SU-DHL-6 (cell line): ENCODE results near the gene RAB6B.

Experiments
- EZH2phosphoT487 ChIP-seq: fragments of 200-600 bp; sonication (generic), shearing (Covaris generic); conservative IDR thresholded peaks from 2 replicates; pipeline ENCODE4 v1.6.1; 2018; ENCODE audit warnings: mild to moderate bottlenecking, antibody characterized with exemption, low read length, moderate library complexity, mixed read lengths
- TF ChIP-seq, protein P1 (sequence below): fragments of 200-600 bp; sonication (generic); IDR thresholded peaks from one replicate; pipeline ENCODE4 v1.5.1; 2017; ENCODE audit warnings: antibody characterized with exemption, mild to moderate bottlenecking, low read length, moderate library complexity; ENCODE audit not compliant: insufficient read depth, poor library complexity, severe bottlenecking

DNA sequence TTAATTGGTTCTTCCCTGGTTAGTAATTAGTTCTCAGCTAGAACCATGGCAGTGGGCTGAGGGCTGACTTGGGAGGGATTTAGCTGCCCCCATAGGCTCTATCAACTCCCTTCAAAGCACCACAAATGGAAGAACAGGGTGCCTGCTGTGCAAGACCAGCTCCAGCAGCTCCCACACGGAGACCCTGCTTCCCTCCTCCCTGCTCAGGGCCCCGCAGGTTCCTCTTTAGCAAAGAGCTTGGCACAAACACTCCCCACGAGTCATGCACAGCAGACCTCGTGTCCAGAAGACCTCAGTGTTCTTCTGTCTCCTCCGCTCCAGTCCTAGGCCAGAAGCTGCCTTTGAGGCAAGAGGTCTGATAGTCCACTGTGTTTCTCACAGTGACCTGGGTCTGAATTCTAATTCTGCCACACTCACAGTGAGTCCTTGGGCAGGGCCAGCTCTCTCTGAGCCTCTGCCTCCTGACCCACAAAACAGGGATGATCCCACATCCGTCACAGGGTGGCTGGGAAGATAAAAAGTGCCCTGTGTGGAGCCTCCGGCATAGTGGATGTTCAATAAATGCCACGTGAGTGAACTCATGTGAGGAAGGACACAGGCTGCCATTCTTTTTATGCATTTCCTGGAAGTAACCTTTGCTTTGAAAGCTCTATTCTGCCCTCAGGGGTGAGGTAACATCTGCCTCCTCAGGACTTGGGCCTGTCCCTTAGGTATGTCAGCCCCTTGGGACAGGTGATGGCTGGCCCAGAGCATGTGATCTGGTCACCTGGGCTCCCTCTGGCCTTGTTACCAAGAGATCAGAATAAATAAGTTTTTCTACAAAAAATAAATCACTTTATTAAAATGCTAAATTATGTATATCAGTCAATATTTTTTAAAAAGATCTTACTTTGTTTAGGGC, 7.6 kb downstream of the RAB6B start:
- TF ChIP-seq, protein P1, sequence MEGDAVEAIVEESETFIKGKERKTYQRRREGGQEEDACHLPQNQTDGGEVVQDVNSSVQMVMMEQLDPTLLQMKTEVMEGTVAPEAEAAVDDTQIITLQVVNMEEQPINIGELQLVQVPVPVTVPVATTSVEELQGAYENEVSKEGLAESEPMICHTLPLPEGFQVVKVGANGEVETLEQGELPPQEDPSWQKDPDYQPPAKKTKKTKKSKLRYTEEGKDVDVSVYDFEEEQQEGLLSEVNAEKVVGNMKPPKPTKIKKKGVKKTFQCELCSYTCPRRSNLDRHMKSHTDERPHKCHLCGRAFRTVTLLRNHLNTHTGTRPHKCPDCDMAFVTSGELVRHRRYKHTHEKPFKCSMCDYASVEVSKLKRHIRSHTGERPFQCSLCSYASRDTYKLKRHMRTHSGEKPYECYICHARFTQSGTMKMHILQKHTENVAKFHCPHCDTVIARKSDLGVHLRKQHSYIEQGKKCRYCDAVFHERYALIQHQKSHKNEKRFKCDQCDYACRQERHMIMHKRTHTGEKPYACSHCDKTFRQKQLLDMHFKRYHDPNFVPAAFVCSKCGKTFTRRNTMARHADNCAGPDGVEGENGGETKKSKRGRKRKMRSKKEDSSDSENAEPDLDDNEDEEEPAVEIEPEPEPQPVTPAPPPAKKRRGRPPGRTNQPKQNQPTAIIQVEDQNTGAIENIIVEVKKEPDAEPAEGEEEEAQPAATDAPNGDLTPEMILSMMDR = no peak
- TF ChIP-seq EZH2phosphoT487 = no peak
